Thyroid gland (tissue), 4 donors: ENCODE results near the gene INSYN1. TPM values are rescaled to one million over a fixed set of nuclear protein-coding genes. Genes with fewer than 3 reads are reported as not detected.

Experiments used
- DNase-seq, 2 donors: peaks; one replicate each; pipeline ENCODE4 v3.0.0-alpha.2; 2019
- H3K27ac ChIP-seq, 3 donors: fragments of 200-600 bp; sonication (generic); 1 replicate in 2 of 3; 2 replicates in 1 of 3; pipeline ENCODE4 v1.5.1; 2016 to 2019; ENCODE audit warnings: mild to moderate bottlenecking in 1 of 3, moderate library complexity in 1 of 3
- H3K27me3 ChIP-seq: fragments of 200-600 bp; sonication (generic); one replicate; pipeline ENCODE4 v1.5.1; 2019
- H3K36me3 ChIP-seq, 2 donors: fragments of 200-600 bp; sonication (generic); one replicate each; pipeline ENCODE4 v1.5.1; 2016 to 2019
- H3K4me1 ChIP-seq, 2 donors: fragments of 200-600 bp; sonication (generic); one replicate each; pipeline ENCODE4 v1.5.1; 2017 to 2019
- H3K4me3 ChIP-seq, 3 donors: fragments of 200-600 bp; sonication (generic); replicated peaks in 1 of 3; 1 replicate in 2 of 3; 2 replicates in 1 of 3; pipeline ENCODE4 v1.5.1; 2016; ENCODE audit warnings: mild to moderate bottlenecking in 1 of 3
- H3K9me3 ChIP-seq: fragments of 200-600 bp; sonication (generic); one replicate; pipeline ENCODE4 v1.5.1; 2017
- CTCF ChIP-seq, 6 experiments: fragments of 200-600 bp in 3 of 6; fragments of 450-650 bp in 3 of 6; sonication (generic) in 3 of 6; IDR thresholded peaks; one replicate each; pipeline ENCODE4 v1.5.1; 2016 to 2019; ENCODE audit warnings: antibody characterized with exemption in 6 of 6, mild to moderate bottlenecking in 2 of 6, inconsistent platforms in 1 of 6, moderate library complexity in 1 of 6
- POLR2A ChIP-seq, 2 donors: fragments of 450-650 bp; IDR thresholded peaks; one replicate each; pipeline ENCODE4 v1.6.1; 2017; ENCODE audit warnings: antibody characterized with exemption in 2 of 2, mild to moderate bottlenecking in 2 of 2, moderate library complexity in 1 of 2
- WGBS, 2 donors: methylation state at CpG; one replicate each; pipeline ENCODE4 v1.1.5; 2017; 5-methylcytosine and 5-hydroxymethylcytosine counted together
- intact Hi-C: fragments of 100-400 bp; cut with DNase I; formaldehyde crosslinking; loops from one replicate; pipeline ENCODE4 v1.15.1; 2023
- total RNA-seq, 4 donors: library from RNA; depleted of rRNA; stranded (reverse); fragments of >200 nt; gene quantifications; one replicate each; pipeline ENCODE4 v1.2.3, GENCODE V29; 2016

Gene INSYN1
- total RNA-seq, 4 donors from 2014 or later, result 0.83 to 2.5 (median 2.0) TPM

- H3K4me1 ChIP-seq, result peaks cover 9 to 12% of the 10 kb centered on the region in 2 donors
- no peak overlapping the region for H3K27ac ChIP-seq
- H3K27me3 ChIP-seq, result peaks cover 7% of the 10 kb centered on the region
- no peak overlapping the region for H3K4me3 ChIP-seq
- intact Hi-C loops, result no loop called here
- WGBS, 2 donors, result 84 to 85% methylated on average over 5 of the region's 5 CpGs
- DNase-seq, result no peak
- TF ChIP-seq POLR2A (IDR thresholded peaks at IDR 0.05) (no peak), CTCF (IDR thresholded peaks at IDR 0.05) (no peak)
- no peaks in the 10 kb centered on the region for H3K9me3 ChIP-seq
- no peaks in the 10 kb centered on the region for H3K36me3 ChIP-seq
Observed at GRCh38 chr15:73749533-73749932, 3.6 kb downstream of the INSYN1 start.

- WGBS, 2 donors, result 61 to 80% methylated on average over 3 to 6 of the region's 6 CpGs
- intact Hi-C loops, result no loop called here
- no peak for DNase-seq
Observed at GRCh38 chr15:73748730-73749129, 4.4 kb downstream of the INSYN1 start.

GRCh38 chr15:73747847-73748590 lies 5.1 kb downstream of the INSYN1 start:
- Histone ChIP-seq H3K4me3 (no peak overlapping the region), H3K27ac (no peak overlapping the region), H3K4me1 (peaks cover 9 to 12% of the 10 kb centered on the region in 2 donors), H3K36me3 (no peaks in the 10 kb centered on the region), H3K9me3 (no peaks in the 10 kb centered on the region), H3K27me3 (peaks cover 7% of the 10 kb centered on the region)
- WGBS, 2 donors, result 92 to 94% methylated on average over 11 of the region's 11 CpGs
- no peak for TF ChIP-seq CTCF (IDR thresholded peaks at IDR 0.05)
- intact Hi-C loops, result no loop called here
- no peak for DNase-seq

More at GRCh38 chr15:73748730-73749129, 4.4 kb downstream of the INSYN1 start:
- TF ChIP-seq POLR2A (IDR thresholded peaks at IDR 0.05) (no peak), CTCF (IDR thresholded peaks at IDR 0.05) (no peak)
- Histone ChIP-seq H3K4me1 (peaks cover 9 to 12% of the 10 kb centered on the region in 2 donors), H3K4me3 (no peak overlapping the region), H3K9me3 (no peaks in the 10 kb centered on the region), H3K27ac (no peak overlapping the region), H3K36me3 (no peaks in the 10 kb centered on the region), H3K27me3 (peaks cover 7% of the 10 kb centered on the region)

- no peaks in the 10 kb centered on the region for H3K36me3 ChIP-seq
- H3K27ac ChIP-seq, result no peak overlapping the region
- DNase-seq, result no peak
- H3K9me3 ChIP-seq, result no peaks in the 10 kb centered on the region
- H3K4me1 ChIP-seq, result peaks cover 3 to 5% of the 10 kb centered on the region in 2 donors
- H3K27me3 ChIP-seq, result peaks cover under 1% of the 10 kb centered on the region
- TF ChIP-seq POLR2A (IDR thresholded peaks at IDR 0.05) (no peak), CTCF (IDR thresholded peaks at IDR 0.05) (no peak)
- H3K4me3 ChIP-seq, result no peak overlapping the region
- 64 to 71% methylated on average over 7 of the region's 7 CpGs for WGBS, 2 donors
- intact Hi-C loops, result no loop called here
Observed at GRCh38 chr15:73746883-73747282, 6.3 kb downstream of the INSYN1 start.

GRCh38 chr15:73746261-73746660 lies 6.9 kb downstream of the INSYN1 start:
- Histone ChIP-seq H3K4me1 (no peaks in the 10 kb centered on the region), H3K27ac (no peak overlapping the region), H3K36me3 (no peaks in the 10 kb centered on the region), H3K9me3 (no peaks in the 10 kb centered on the region), H3K27me3 (no peaks in the 10 kb centered on the region), H3K4me3 (no peak overlapping the region)
- WGBS, 2 donors, result 69 to 72% methylated on average over 6 to 8 of the region's 8 CpGs
- TF ChIP-seq CTCF (IDR thresholded peaks at IDR 0.05) (no peak), POLR2A (IDR thresholded peaks at IDR 0.05) (no peak)
- no peak for DNase-seq
- intact Hi-C loops, result no loop called here
